Measurements from ENCODE around the gene PXDC1.

Gene PXDC1

GRCh38 chr6:3746696-3747095 is 4.8 kb downstream of the PXDC1 start:
- DNase-seq = no peak

DNA sequence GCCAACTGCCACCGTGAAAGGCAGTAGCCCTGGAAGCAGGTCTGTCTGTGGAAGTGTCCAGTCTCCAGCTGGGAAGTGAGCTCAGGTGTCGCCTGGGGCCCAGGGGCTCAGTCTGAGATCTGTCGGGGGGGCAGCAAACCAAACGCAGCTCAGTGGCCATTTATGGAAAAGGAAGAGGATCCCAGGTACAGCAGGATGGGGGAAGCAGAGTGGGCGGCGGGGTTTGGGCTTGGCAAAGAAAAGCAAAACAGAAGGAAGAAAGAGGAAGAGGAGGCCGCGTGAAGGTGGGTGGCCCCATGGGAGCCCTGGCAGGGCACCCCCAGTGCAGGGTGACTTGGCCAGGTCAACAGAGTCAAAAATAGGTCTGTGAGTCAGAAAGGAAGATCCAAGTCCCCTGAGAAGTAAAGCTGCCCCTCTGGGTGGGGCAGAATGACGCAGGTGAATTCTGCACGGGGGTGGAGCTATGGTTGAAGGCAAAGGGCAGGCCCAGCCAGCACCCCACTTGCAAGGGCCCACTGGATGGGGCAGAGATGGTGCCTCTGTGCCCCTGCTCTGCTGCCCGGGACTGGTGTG is 5.3 kb downstream of the PXDC1 start:
- DNase-seq = no peak

- DNase-seq = no peak
Observed at GRCh38 chr6:3745566-3746118, 5.9 kb downstream of the PXDC1 start.

- DNase-seq = no peak
Observed at GRCh38 chr6:3744901-3745470, 6.5 kb downstream of the PXDC1 start.

GRCh38 chr6:3744211-3744900 is 7.2 kb downstream of the PXDC1 start:
- DNase-seq = no peak

DNA sequence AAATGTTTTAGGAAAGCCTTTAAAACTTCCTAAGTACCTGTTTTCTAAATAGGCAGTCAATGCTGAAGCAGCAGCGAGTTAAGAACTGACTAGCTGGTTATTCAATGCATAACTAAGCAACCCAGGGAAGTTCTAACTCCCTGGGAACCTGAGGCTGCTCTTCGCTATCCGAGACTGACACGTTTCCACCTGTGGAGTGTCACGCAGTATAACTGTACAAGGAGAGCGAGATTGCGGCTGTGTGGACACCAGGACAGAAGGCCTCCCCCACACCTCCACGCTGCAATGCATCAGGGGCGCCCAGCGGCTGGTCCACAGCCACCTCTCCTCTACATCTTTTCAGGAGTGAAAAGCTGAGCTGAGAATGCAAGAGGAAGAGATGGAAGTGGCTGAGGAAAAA is 8.0 kb downstream of the PXDC1 start:
- no peak for DNase-seq

DNA sequence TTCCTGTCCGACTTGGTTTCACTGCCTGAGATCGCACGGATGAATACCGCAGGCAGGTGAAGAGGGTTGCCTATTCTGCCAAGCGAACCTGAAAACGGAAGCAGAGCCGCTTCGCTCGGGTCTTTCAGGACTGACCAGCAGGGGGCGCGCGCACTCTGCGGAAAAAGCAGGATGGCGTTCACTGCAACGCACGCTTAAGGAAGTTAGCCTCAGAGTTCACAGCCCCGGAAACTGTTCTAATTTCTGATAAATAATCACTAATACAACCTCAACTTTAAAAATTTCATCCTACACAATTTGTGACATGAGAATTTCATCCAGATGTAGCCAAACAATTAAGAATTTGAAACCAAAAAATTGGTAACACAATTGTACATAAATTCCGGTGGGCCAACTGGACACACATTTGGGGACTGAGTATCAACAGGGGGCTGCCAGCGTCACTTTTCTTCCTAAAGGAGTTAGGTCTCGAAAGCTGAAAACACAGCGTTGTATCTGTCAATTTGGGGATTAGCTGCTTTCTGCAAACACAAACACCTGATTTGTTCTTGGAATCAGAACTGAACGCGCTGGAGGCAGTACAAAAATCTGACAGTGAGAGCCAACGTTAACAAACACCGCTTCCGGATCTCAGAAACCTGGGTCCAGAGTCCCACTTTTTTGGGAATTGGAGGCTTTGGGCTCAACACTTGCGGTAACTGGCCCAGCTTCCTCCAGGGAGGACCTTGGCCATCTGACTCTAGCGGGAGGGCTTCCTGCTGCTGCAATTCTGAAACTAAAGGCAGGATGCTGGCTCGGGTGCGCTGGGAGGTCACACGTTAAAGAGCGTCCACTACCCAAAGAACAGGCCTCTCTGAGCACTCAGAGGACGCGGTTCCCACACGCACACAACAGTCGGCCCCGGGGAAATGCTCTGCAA is 8.8 kb downstream of the PXDC1 start:
- DNase-seq = peak; percentile 82

GRCh38 chr6:3742076-3742425 is 9.5 kb downstream of the PXDC1 start:
- no peak for DNase-seq

- no peak for DNase-seq
Observed at GRCh38 chr6:3741477-3741871, 10.0 kb downstream of the PXDC1 start.

DNA sequence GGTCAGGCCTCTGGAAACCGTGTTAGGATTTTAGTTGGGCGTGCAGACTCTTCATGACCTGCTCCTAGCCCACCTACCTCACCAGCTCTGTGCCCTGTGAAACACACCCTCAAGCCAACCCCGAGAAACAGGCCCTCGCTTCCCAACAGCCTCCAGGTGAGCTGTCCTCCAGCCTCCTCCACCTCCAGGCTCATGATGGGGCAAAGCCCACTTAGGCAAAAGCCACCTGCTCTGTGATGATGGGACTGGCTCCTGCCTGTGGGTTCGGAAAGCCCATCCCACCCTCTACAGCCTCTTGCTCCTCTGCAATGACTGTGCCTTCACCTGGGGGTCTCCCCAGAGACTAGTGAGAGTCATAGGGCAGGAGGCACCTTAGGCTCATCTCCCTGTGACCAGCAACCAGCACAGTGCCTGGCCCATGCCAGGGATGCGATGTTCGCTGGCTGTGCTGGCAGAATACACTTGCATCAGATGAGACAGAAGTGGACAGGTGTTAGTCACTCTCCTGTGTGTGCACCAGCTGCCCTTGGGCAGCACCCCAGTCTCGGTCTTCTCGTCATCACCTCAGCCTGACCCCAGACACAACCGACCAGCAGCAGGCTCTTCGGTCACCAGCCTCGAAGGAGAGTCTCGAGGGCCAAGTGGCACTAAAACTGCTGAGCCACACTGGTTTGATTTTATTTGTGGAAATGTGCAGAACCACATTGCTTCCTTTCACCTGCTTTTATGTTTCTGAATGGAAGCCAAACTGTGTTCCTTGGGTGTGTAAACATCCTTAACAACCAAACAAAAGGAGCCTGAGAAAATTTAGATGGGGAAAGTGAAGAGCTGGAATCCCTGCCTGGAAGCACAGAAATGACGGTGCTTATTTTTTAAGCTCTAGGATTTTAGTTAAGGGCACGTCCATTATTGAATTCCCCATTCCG is 10.7 kb downstream of the PXDC1 start:
- DNase-seq = no peak

DNA sequence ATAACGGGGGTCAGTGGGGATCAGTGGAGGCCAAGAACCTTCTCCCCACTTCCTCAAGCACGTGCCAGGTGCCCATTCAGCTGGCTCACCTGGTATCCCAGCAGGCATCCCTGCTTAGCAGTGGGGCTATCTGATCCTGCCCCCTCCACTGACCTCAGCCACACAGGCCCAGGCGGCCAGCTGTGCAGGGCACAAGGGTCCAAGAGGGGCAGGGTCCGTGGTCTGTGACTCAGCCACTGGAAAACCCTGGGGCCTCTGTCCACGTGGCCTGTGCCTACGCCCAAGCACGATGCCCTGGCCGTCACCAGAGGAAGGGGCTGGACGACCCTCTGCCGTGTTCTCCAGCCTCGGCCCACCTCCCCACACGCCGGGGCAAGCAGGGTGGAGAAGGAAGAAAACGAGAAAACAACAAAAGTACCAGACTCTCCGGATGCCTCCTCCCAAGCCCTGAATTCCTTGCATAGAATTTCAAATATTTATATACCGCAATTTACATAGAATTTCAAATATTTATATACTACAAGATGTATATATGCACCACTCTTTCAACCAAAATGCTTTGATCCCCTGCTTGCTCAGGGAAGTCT is 12.1 kb downstream of the PXDC1 start:
- no peak for DNase-seq

DNA sequence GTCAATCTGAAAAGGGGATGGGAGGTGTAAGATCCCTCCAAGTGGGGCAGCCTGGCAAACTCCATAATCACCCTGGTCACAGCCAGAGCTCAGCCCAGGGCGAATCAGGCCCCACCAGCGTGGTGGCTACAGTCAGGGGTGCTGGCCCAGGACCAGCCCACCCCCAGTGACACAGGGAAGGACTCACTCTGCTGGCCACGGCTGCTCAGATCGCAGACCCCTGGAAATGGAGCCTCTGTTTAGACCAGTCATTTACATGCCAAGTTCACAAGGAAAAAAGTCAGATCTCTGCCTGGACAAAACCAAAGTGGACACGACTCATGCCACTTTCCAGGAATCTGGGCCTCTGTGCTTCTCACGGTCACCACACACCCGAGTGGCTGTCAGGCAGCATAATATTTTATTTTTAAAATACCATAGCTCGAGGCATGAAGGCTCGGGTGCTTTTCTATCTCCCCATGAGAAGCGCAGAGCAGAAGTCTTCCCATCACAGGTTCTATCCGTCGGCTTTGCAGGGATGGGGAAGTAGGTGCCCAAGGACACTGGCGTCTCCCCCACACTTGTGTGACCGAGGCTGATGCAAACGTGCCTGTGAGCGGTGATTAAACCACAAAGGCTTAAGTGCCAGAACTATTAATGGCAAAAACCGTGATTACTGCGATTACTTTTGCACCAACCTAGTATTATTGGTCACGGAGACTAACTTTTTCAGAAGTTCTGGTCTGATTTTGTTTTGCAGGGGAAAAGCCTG is 13.0 kb downstream of the PXDC1 start:
- DNase-seq = no peak

DNA sequence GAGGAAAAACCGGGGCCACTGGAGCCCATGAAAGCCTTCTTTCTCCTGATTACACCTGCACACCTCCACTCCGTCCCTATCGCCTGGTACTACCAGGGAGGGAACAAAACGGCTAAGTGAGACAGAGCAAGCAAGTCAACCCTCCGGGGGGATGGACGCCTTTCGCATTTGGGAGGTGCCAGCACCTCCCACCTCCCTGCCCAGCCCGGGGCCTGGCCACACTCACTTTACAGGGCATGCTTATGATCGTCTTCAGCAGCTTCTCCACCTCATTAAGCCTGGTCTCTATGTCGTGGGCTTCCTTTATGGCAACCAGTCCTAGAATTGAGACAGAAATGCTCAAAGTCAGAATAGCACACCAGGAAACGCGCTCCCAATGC is 13.7 kb downstream of the PXDC1 start:
- DNase-seq = no peak

DNA sequence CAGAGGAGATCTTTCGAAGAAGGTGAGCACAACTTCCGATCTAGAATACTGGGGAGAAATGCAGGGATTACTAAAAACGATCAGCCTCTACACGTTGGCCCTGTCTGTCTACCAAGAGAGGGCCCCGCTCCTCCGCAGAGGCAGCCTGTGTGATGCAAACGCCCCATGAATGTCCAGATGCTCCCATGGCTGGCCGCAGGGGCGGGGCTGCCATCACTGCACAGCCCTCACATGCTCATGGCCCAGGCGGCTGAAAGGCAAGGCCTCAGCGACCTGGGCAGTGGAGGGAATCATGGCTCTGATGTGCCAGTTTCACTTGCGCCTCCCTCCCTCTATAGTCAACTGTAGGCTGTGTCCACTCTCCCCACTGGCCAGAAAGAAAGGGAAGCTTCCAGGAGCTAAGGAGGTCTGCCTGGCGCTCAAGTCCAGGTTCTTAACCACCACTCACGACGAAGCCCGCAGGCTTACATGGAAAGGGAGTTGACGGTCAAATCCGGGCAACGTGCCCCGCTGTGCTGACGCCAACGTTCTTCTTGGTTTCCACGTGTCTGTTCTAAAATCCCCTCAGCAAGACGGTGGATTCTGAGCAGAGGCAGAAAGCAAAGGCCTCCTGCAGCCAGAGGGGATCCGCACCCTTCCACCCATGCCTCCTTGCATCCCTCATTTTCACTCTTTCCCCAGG is 14.2 kb downstream of the PXDC1 start:
- no peak for DNase-seq

GRCh38 chr6:3735029-3735605 is 16.4 kb downstream of the PXDC1 start:
- no peak for DNase-seq

- DNase-seq = no peak
Observed at GRCh38 chr6:3734023-3734422, 17.5 kb downstream of the PXDC1 start.

DNA sequence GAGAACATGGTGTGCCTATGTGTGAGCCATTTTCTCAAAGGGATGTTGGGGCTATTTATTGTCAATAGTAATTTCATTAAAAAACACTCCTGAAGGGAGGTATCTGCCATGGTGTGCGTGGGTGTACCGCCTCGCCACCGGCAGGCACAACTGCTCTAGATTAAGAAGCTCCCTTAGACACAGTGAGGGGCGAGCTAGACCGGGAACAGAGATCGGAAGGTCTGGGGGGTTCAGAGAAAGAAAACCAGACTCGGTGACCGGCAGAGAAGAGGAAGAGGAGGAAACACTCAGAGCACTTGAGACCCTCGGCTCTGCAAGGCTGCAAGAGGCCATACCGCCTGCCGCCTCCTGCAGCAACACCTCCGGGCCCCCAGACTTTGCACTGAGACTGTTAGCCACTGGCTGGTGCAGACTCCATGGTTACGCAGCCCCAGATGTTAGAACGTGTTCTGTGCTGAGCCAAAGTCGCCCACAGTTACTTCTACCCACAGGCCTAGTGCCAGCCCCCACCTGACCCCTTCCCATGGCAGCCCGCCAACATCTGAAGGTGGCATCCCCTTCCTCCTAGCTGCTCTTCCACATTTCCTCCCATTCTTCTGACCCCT is 18.1 kb downstream of the PXDC1 start:
- DNase-seq = no peak

GRCh38 chr6:3732345-3733141 is 19.0 kb downstream of the PXDC1 start:
- DNase-seq = peak; percentile 80

GRCh38 chr6:3731700-3732099 is 19.8 kb downstream of the PXDC1 start:
- no peak for DNase-seq
